ENCODE data around the gene FGFR3. TPM values are rescaled to one million over a fixed set of nuclear protein-coding genes. Genes with fewer than 3 reads are reported as not detected.
A peak's percentile ranks its signal among the peaks of the same experiment; 100 is the strongest.

Gene FGFR3
- total and polyA plus RNA-seq, 9 of the 15 experiments (the other 6 are each of a cell fraction or from before 2014, with no cell fraction given) = 1.2 to 60.4 (median 12.7) TPM

DNA sequence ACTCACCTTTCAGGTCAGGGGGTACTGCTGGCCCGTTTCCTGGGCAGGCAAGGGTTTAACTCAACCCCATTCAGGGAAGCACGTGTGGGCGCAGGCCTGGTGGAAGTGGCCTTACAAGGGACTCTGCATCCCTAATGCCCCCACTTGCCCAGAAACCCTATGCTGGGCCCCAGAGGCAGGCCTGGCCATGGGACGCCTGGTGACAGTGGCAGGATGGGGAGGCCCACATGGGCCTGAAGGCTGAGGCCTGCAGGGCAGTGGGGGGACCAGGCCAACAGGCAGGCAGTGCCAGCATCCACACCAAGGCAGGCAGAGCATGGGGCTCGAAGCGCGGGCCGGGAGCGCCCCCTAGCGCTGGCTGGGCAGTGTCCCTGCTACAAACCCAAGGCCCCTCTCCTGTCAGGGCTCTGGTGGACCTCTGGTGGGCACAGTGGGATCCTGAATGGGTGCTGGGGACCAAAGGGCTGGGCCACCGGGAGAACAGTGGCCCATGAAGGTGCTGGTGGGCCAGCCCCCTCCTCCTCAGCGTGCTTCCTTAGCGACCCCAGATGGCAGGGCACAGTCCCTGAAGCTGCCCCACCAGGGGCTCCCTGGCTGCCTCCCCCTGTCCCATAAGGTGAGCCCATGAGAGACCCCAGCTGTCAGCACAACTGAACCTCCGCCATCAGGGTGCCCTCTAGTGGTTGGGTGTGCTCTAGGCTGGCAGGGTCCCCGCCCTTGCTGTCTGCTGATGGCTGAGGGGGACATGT is 16.8 kb downstream of the FGFR3 start (continued):
- TF ChIP-seq, protein P1, sequence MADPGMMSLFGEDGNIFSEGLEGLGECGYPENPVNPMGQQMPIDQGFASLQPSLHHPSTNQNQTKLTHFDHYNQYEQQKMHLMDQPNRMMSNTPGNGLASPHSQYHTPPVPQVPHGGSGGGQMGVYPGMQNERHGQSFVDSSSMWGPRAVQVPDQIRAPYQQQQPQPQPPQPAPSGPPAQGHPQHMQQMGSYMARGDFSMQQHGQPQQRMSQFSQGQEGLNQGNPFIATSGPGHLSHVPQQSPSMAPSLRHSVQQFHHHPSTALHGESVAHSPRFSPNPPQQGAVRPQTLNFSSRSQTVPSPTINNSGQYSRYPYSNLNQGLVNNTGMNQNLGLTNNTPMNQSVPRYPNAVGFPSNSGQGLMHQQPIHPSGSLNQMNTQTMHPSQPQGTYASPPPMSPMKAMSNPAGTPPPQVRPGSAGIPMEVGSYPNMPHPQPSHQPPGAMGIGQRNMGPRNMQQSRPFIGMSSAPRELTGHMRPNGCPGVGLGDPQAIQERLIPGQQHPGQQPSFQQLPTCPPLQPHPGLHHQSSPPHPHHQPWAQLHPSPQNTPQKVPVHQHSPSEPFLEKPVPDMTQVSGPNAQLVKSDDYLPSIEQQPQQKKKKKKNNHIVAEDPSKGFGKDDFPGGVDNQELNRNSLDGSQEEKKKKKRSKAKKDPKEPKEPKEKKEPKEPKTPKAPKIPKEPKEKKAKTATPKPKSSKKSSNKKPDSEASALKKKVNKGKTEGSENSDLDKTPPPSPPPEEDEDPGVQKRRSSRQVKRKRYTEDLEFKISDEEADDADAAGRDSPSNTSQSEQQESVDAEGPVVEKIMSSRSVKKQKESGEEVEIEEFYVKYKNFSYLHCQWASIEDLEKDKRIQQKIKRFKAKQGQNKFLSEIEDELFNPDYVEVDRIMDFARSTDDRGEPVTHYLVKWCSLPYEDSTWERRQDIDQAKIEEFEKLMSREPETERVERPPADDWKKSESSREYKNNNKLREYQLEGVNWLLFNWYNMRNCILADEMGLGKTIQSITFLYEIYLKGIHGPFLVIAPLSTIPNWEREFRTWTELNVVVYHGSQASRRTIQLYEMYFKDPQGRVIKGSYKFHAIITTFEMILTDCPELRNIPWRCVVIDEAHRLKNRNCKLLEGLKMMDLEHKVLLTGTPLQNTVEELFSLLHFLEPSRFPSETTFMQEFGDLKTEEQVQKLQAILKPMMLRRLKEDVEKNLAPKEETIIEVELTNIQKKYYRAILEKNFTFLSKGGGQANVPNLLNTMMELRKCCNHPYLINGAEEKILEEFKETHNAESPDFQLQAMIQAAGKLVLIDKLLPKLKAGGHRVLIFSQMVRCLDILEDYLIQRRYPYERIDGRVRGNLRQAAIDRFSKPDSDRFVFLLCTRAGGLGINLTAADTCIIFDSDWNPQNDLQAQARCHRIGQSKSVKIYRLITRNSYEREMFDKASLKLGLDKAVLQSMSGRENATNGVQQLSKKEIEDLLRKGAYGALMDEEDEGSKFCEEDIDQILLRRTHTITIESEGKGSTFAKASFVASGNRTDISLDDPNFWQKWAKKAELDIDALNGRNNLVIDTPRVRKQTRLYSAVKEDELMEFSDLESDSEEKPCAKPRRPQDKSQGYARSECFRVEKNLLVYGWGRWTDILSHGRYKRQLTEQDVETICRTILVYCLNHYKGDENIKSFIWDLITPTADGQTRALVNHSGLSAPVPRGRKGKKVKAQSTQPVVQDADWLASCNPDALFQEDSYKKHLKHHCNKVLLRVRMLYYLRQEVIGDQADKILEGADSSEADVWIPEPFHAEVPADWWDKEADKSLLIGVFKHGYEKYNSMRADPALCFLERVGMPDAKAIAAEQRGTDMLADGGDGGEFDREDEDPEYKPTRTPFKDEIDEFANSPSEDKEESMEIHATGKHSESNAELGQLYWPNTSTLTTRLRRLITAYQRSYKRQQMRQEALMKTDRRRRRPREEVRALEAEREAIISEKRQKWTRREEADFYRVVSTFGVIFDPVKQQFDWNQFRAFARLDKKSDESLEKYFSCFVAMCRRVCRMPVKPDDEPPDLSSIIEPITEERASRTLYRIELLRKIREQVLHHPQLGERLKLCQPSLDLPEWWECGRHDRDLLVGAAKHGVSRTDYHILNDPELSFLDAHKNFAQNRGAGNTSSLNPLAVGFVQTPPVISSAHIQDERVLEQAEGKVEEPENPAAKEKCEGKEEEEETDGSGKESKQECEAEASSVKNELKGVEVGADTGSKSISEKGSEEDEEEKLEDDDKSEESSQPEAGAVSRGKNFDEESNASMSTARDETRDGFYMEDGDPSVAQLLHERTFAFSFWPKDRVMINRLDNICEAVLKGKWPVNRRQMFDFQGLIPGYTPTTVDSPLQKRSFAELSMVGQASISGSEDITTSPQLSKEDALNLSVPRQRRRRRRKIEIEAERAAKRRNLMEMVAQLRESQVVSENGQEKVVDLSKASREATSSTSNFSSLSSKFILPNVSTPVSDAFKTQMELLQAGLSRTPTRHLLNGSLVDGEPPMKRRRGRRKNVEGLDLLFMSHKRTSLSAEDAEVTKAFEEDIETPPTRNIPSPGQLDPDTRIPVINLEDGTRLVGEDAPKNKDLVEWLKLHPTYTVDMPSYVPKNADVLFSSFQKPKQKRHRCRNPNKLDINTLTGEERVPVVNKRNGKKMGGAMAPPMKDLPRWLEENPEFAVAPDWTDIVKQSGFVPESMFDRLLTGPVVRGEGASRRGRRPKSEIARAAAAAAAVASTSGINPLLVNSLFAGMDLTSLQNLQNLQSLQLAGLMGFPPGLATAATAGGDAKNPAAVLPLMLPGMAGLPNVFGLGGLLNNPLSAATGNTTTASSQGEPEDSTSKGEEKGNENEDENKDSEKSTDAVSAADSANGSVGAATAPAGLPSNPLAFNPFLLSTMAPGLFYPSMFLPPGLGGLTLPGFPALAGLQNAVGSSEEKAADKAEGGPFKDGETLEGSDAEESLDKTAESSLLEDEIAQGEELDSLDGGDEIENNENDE (IDR thresholded peaks at IDR 0.05; ENCODE audit: low read depth, low read length) = no peak
- TF ChIP-seq ZNF561 (CRISPR knock-in tag; conservative IDR thresholded peaks at IDR 0.05) = no peak
- no peak for TF ChIP-seq KDM1A (IDR thresholded peaks at IDR 0.05)
- TF ChIP-seq POLR2AphosphoS5 (IDR thresholded peaks at IDR 0.05; ENCODE audit: control insufficient read depth, insufficient read depth, low read depth, low read length) = 0 out of 2 replicates have a peak, but pooled peaks have one; percentile 9
- TF ChIP-seq, protein P2, sequence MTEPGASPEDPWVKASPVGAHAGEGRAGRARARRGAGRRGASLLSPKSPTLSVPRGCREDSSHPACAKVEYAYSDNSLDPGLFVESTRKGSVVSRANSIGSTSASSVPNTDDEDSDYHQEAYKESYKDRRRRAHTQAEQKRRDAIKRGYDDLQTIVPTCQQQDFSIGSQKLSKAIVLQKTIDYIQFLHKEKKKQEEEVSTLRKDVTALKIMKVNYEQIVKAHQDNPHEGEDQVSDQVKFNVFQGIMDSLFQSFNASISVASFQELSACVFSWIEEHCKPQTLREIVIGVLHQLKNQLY (CRISPR knock-in tag; conservative IDR thresholded peaks at IDR 0.05) = no peak
- TF ChIP-seq, protein P3, sequence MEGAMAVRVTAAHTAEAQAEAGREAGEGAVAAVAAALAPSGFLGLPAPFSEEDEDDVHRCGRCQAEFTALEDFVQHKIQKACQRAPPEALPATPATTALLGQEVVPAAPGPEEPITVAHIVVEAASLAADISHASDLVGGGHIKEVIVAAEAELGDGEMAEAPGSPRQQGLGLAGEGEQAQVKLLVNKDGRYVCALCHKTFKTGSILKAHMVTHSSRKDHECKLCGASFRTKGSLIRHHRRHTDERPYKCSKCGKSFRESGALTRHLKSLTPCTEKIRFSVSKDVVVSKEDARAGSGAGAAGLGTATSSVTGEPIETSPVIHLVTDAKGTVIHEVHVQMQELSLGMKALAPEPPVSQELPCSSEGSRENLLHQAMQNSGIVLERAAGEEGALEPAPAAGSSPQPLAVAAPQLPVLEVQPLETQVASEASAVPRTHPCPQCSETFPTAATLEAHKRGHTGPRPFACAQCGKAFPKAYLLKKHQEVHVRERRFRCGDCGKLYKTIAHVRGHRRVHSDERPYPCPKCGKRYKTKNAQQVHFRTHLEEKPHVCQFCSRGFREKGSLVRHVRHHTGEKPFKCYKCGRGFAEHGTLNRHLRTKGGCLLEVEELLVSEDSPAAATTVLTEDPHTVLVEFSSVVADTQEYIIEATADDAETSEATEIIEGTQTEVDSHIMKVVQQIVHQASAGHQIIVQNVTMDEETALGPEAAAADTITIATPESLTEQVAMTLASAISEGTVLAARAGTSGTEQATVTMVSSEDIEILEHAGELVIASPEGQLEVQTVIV (CRISPR knock-in tag; IDR thresholded peaks at IDR 0.05; ENCODE audit: borderline replicate concordance) = no peak
- TF ChIP-seq ZNF780A (CRISPR knock-in tag; IDR thresholded peaks at IDR 0.05) = no peak
- no peak for TF ChIP-seq MTF1 (CRISPR knock-in tag; IDR thresholded peaks at IDR 0.05; ENCODE audit: borderline replicate concordance)
